HG03103 (cell line): ENCODE measurements around the gene MLXIP.
"Not testable (repeated sequence)": the region's sequence is repeated elsewhere in the genome, so short reads cannot be mapped to it uniquely, and the experiment has no call there.

Experiments used
- ATAC-seq: cut with Tn5 transposase; IDR thresholded peaks from one replicate; pipeline ENCODE4 v1.9.1; 2021; ENCODE audit warnings: low read depth; ENCODE audit not compliant: unreplicated experiment

Gene MLXIP

DNA sequence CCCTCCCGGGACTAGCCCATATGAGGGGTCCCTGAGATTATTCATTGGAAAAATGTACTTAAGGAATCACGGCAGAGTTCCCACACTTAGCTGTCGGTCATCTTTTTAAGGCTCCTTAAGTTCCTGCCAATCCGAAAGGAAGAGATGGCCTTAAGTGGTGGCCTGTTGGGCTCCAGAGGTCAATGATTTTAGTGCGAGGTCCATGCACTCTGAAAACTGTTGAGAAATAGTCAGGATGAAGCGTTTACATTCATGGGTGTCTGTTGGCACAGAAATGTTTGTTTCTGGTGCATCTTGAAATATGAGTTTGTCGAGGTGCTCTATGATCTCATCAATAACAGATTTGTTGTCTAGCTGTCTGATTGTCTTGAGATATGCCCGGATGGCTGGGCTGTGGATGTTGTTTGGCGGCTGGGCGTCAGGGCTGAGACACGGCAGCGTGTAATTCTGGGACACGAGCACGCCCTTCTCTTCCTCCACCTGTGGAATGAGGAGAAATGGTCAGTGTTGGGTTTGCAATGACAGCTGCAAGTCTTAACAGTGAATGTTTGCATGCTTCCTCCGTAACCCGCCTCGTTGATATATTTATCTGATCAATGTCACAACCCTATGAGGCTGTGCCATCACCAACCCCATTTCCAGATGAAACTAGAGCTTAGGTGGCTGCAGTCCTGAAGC lies 93.8 kb downstream of the MLXIP start:
- no peak for ATAC-seq

DNA sequence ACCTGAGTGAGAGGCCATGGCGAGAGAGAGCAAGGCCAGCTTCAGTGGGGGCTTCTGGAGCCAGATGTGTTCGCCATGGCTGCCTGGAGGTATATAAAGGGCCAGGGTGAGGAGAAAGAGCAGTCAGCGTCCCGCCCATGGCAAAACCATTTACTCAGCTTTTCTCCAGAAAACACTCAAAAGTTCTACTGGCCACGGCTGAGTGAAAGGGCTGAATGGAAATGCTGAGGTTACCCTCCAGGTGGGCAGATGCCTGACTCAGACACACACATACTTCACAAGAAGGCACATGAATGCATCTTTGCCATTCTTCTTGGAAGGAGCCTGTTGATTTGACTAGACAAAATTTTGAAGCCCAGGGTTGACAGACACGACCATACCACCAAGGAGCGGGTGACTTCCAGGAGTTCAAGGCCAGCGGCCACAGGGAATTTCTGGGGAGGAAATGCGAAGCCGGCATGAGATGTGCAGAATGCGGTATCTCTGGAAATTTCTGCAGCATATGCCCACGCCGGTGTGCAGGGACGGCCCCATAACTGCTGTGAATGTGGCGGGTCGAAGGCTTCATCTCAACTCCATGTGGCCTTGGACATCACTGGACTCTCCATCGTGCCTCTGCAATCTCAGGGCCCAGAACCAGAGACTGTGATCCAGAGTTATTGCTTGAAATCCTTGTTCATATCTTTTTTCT lies 95.7 kb downstream of the MLXIP start, which contains the start of gene IL31:
Gene IL31, minus strand, starts transcription at position 67 of the 691 bp plus-strand sequence. Its CDS starts 49 bp downstream, at position 18.
- no peak for ATAC-seq

DNA sequence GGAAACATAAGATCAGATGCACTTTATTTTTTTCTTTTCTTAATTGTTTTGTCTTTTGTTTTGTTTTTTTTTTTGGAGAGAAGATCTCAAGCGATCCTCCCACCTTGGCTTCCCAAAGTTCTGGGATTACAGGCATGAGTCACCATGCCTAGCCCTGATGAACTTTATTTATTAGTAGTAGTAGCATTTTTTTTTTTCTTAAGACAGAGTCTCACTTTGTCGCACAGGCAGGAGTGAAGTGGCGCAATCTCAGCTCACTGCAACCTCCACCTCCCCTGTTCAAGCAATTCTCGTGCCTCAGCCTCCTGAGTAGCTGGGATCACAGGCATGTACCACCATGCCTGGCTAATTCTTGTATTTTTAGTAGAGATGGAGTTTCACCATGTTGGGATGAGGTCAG lies 97.9 kb downstream of the MLXIP start:
- ATAC-seq, result not testable (repeated sequence)

DNA sequence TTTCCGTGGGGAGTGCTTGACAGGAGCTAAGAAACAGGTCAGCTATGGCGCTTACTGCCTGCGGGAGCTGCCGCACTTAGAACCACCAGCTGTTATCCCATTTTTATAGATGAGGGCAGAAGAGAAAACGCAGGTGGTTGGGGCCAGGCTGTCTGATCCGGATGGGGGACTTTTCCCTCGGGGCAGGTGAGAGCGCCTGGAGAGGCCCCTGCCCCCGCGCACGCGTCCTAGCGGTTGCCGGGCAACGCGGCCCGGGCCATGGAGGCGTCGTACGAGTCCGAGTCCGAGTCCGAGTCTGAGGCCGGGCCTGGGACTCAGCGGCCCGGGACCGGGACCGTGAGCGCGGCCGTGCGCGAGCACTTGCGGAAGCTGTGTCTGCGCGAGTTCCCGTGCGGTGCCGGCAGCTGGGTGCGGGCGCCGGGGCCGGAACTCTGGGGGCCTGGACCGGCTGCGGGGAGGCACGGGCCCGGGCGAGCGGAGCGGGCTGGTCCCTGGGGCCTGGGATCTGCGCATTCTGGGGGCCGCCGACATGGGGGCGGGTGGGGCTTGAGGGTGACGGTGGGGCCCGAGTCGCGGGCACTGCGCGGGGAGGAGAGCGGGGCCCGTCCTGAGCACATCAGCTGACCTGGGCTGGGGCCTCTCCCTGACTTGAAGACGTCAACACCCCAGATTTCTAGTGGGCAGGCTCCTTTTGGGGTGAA lies 104.5 kb downstream of the MLXIP start, which contains the start of gene LRRC43:
Gene LRRC43, plus strand, starts transcription at position 237 of the 701 bp plus-strand sequence. Its CDS starts 22 bp downstream, at position 259.
- ATAC-seq, result no peak

DNA sequence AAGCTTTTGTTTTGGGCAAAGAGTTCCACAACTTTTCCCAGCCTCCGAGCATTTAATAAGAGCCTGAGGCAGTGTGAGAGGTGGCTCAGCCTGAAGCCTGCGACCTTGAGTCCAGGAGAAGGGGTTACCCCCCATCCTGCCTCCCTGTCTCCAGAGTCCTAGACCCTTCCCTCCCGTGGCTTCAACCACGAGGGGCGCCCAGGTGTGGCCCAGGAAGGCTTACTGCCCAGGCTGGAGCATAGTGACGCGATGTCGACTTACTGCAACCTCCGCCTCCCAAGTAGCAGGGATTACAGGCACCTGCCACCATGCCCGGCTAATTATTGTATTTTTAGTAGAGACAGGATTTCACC lies 105.0 kb downstream of the MLXIP start:
- ATAC-seq, result no peak

DNA sequence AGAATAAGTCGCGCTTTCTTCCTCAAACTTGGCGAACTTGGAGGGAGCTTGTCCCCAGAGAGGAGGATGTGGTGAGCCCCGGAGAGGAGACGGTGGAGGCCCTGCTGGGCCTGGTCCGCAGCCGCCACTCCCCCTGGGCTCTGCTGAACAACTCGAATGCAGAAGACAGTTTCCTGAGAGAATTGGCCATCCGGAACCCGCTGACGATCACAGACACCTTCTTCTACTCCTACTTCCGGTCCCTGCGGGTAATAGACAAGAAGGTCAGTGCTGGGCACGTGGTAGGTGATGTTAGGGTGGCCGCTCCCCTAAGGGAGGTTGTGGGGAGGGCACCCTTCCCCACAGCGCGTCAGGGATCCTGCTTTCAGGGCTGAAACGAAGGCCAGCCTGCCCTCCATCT lies 106.0 kb downstream of the MLXIP start:
- ATAC-seq, result no peak

DNA sequence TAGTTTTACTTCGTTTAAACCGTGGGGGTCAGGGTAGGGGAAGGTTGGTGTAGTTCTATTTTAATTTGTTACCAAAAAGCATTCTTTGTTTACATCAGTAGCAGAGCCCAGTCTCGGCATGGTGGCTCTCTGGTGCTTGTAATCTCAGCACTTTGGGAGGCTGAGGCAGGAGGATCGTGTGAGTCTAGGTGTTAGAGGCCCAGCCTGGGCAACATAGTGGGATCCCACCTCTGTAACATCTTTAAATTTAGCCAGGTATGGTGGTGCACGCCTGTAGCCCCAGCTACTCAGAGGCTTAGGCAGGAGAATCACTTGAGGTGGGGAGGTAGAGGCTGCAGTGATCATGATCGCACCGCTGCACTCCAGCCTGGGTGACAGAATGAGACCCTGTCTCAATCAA lies 106.5 kb downstream of the MLXIP start:
- ATAC-seq, result no peak

DNA sequence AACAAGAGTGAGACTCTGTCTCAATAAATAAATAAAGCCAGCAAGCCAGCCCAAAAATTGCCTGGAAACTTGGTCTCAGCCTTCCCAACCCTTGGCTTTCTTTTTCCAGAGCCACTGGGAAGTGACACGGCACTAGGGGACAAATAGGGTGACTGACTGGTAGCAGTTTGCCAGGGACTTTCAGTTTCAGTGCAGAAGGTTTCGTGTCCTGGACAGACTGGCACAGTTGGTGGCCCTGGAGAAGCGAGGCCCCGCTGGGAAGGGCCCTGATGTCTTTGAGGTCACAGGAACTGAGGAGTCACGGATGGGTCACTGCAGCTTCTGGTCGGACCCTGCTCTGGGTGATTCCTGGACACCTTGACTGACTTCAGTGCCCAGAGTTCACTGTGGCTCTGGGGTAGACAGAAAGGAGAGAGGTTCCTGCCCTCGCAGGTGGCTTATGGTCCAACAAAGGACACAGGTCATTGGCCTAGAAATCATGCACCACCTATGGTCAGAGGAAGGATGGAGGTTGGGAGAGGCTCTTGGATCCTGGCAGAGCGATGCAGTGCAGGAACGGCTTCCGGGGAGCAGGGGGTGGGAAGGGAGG lies 107.0 kb downstream of the MLXIP start:
- no peak for ATAC-seq

DNA sequence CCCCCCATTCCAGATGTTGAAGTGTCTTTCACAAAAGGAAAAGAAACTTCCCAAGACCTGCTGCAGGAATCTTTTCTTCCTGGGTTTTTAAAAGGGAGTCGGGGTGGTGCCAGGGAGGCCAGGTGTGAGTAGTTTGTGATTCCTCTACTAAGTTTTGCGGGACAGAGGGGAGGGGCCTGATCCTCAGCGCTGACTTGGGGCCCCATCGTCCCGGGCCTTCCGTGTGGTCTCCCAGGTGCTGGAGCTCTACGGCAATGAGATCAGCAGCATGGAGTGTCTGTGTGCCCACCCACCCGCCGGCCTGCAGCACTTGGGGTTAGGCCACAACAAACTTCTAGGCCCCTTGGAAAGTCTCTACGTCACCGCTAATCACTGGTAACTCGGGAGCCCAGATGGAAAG lies 108.9 kb downstream of the MLXIP start:
- no peak for ATAC-seq

DNA sequence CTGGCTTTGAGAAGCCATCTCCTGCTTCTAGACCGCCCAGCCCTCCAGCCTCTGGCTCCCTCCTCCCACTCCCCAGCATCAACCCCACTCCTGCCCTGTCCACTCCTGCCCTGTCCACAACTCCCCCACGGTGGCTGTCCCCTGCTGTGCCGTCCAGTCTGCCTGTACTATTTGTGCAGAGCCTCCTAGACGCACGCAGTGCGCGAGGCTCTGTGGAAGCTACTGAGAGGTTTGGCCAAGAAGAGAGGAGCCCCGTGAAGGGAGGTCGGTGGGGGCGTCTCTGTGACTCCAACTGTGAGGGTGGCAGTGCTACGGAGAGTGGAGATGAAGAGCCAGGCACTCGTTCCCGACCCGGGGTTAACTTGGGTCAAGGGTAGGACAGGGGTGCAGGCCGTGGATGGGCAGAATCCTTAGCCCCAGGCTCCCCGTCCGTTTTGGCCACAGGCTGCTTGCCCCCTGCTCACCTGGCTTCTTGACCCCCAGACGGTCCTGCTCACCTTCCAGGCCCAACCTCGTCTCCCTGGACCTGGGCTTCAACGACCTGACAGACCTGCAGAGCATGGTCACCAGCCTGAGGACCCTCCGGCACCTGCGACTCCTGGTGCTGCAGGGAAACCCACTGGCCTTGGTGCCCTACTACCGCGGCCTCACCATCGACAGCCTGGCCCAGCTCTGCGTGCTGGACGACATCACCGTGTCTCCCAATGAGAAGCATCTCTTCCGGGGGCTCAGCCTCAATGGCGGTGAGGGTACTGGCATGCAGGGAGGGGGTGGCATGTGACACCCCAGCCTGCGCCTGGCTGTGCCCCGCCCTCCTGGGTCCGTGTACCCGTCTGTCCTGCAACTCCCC lies 111.3 kb downstream of the MLXIP start:
- no peak for ATAC-seq

DNA sequence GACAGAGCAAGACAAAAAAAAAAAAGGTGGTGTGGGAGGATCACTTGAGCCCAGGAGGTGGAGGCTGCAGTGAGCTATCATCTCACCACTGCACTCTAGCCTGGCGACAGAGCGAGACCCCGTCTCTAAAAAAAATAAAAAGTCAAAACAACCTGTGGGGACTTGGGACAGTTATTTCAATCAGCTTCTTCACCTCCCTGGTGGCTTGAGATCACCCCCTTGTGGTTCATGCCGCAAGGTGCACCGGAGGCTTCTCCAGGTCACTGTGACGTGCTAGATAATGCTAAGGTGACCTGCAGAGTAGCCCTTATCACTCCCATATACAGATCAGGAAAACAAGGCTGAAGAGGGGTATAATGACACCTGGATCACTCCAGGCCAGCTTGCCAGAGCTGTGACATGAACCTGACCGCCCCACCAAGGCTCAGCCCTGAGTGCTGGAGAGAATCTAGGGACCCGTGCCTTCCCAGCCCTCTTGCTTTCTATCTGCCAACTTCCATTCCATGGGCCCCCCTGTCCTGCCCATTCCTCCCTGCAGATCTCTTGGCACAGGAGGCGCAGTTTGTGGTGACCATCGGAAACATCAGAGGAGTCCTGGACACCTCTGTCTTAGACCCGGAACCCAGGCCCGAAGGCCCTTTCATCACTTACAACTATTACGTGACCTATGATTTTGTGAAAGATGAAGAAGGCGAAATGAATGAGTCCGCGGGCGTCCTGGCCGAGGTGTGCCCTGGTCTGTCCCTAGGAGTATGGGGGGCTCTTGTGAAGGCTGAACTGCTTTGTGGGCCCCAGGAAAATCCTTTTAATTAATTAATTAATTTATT lies 112.5 kb downstream of the MLXIP start:
- no peak for ATAC-seq

DNA sequence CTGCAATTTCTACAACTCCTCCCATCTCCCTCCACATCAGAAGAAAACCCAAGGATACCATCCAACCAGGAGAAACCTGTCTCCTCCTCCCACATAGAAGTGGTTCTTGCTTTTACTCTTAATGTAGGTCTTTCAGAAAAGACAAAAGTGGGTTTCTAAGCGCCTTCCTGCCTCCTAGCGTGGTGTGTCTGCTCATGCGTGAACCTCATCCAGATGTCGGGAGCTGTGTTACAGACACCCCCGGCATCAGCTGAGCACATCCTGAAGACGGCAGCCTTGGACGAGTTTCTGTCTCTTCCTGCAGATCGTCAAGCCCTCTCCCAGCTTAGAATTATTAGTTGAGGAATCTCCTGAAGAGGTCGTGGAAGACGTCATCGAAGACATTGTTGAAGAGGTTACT lies 113.9 kb downstream of the MLXIP start:
- no peak for ATAC-seq

DNA sequence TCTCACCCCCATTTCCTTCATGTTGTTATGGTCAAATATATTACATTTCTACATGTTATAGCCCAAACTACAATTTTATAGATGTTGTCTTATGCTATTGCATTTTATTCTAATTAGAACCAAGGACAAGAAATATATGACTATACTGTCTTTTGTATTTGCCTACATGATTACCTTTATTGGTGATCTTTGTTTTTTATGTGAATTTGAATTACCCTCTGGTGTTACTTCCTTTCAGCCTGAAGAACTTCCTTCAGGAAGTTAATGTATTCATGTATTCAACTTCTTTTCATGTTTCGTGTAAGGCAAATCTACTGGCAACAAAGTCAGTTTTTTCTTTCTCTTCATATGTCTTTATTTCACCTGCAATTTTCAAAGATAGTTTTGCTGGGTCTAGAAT lies 116.2 kb downstream of the MLXIP start:
- ATAC-seq, result no peak

DNA sequence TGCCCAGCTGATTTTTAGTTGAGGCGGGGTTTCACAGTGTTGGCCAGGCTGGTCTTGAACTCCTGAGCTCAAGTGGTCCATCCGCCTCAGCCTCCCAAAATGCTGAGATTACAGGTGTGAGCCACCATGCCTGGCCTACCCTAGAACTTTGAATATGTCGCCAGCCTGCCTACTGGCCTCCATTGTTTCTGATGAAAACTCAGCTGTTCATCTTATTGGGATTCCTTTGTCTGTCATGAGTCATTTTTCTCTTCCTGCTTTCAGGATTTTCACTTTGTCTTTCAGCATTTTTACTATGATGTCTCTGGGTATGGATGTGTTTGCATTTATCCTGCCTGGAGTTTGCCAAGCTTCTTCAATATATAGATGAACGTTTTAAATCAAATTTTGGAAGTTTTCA lies 116.8 kb downstream of the MLXIP start:
- ATAC-seq, result no peak
